GM12873 (cell line): ENCODE results near the gene PCBP3.

Experiments
- CTCF ChIP-seq: IDR thresholded peaks from 2 replicates; pipeline ENCODE4 v1.5.1; 2012; ENCODE audit warnings: low read depth, mild to moderate bottlenecking, moderate library complexity, low read length, control low read depth; ENCODE audit not compliant: insufficient read depth; ENCODE audit errors: missing control alignments

Gene PCBP3

GRCh38 chr21:45611296-45611695, 32.2 kb upstream of the PCBP3 start:
- no peak for TF ChIP-seq CTCF

GRCh38 chr21:45611939-45612664, 31.4 kb upstream of the PCBP3 start:
- TF ChIP-seq CTCF: no peak

DNA sequence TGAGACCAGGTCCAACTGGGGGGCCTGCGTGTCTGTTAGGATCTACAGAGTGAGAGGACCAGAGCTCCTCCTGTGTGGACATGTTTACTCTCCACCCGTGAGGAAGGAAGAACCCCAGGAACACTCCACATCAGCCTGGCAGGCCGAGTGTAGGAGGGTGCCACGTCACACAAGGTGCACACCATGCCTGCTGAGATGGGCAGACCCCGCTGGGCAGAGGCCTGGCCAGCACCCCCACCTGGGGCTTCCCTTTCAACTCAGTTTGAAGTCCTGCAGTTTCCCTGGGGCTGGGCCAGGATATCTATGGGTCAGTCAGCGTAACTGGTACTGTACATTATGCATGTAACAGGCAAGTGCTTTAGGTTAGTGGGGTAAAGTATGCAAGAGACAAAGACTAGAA, 30.1 kb upstream of the PCBP3 start:
- TF ChIP-seq CTCF: no peak

- TF ChIP-seq CTCF: no peak
Observed at GRCh38 chr21:45613881-45614280, 29.6 kb upstream of the PCBP3 start.

- TF ChIP-seq CTCF: no peak
Observed at GRCh38 chr21:45615145-45615711, 28.3 kb upstream of the PCBP3 start.

DNA sequence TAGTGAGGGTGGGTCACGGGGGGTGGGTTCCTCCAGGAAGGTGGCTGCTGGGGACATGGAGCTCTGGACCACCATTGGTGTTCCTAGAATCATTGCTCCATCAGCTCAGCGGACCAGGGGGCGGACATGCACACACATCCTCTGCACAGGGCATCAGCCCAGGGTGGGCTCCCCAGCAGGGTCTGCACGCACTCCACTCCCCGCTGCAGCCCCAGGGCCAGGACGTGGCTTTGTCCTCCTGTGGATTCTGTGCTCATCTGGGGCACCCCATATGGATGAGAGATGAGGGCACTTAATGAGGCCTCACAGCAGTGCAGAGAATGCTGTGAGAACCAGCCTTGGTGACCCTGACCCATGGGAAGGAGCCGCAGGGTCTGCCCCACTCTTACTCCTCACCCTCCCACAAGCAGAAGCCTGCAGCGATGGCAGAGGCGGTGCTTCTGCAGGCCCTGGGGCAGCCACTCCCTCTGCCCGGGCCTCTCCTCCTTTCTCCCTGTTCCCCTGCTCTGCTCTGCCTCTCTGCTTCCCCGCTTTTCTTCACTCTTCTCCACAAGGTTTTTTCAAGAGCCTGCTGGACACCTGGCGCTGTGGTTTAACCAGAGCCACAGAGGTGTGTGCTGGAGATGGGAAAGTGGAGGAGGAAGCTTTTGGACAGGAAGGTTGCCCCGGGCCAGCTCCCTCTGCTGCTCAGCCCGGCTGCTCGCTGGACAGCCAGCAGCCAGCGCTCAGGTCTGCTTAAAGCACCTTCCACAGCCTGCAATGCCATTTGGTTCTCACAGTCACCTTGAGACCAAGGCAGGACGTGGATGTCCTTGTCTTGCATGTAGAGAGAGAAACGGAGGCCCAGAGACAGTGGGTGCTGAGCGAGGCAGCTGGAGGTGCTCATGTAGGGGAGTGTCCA, 26.3 kb upstream of the PCBP3 start:
- no peak for TF ChIP-seq CTCF

DNA sequence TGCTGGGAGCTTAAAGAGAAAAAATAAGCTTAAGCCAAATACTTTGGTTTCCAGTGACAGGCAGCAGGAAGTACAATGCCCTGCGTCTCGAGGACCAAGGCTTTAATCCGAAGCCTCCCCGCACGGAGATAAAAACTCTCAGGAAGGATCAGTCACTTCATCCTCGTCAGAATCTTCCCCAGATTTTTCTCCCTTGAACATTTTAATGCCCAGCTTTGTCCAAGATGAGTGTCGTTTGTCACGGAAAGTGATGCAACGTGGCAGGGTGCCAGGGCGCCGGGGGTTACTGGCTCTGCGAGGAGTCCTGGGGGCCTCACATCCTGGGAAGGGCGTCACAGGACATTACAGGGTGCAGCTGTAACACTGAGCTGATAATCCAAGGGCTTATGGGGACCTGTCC, 25.2 kb upstream of the PCBP3 start:
- TF ChIP-seq CTCF: no peak
